ENCODE measurements around the gene CALU. TPM values are rescaled to one million over a fixed set of nuclear protein-coding genes. Genes with fewer than 3 reads are reported as not detected.

CALU gene
- total and polyA plus RNA-seq, 4 donors = 23.9 to 115 (median 99.0) TPM

- Histone ChIP-seq H3K9me3 (ENCODE audit: control insufficient read depth in 4 of 4, insufficient read depth in 3 of 4, low read length in 3 of 4) (no peaks in the 10 kb centered on the region), H3K27me3 (ENCODE audit: control insufficient read depth in 3 of 3, insufficient read depth in 3 of 3, low read length in 2 of 3) (peaks cover 0 to 3% (median 0%) of the 10 kb centered on the region in 3 donors), H3K4me1 (ENCODE audit: control insufficient read depth in 5 of 5, insufficient read depth in 5 of 5, low read length in 5 of 5) (no peaks in the 10 kb centered on the region), H3K4me3 (no peak overlapping the region), H3K9ac (ENCODE audit: insufficient read depth in 1 of 2, low read length in 2 of 2) (no peak overlapping the region), H3K27ac (ENCODE audit: low read depth in 1 of 2, low read length in 1 of 2) (no peak overlapping the region), H3K36me3 (ENCODE audit: control insufficient read depth in 4 of 4, insufficient read depth in 4 of 4, low read length in 4 of 4) (no peaks in the 10 kb centered on the region)
- DNase-seq (no peak), ATAC-seq (ENCODE audit: insufficient read depth, low FRiP score) (no peak)
- TF ChIP-seq CTCF (IDR thresholded peaks at IDR 0.05; ENCODE audit: control extremely low read depth, extremely low read depth) = no peak
- 79 to 87% methylated on average over 3 of the region's 3 CpGs for whole genome bisulfite sequencing, 2 donors
Measured at GRCh38 chr7:128708824-128709223, 30.3 kb upstream of the CALU start.

- Histone ChIP-seq H3K27me3 (ENCODE audit: control insufficient read depth in 3 of 3, insufficient read depth in 3 of 3, low read length in 2 of 3) (peaks cover 0 to 3% (median 0%) of the 10 kb centered on the region in 3 donors), H3K9ac (ENCODE audit: insufficient read depth in 1 of 2, low read length in 2 of 2) (no peak overlapping the region), H3K4me1 (ENCODE audit: control insufficient read depth in 5 of 5, insufficient read depth in 5 of 5, low read length in 5 of 5) (peaks cover 0 to 5% (median 0%) of the 10 kb centered on the region in 5 donors), H3K9me3 (ENCODE audit: control insufficient read depth in 4 of 4, insufficient read depth in 3 of 4, low read length in 3 of 4) (no peaks in the 10 kb centered on the region), H3K4me3 (no peak overlapping the region), H3K36me3 (ENCODE audit: control insufficient read depth in 4 of 4, insufficient read depth in 4 of 4, low read length in 4 of 4) (no peaks in the 10 kb centered on the region), H3K27ac (ENCODE audit: low read depth in 1 of 2, low read length in 1 of 2) (no peak overlapping the region)
- no peak for ATAC-seq (ENCODE audit: insufficient read depth, low FRiP score)
- DNase-seq = no peak
- no peak for TF ChIP-seq CTCF (IDR thresholded peaks at IDR 0.05; ENCODE audit: control extremely low read depth, extremely low read depth)
- WGBS, 2 donors = 24 to 57% methylated on average over 6 of the region's 6 CpGs
Measured at GRCh38 chr7:128710481-128710880, 28.7 kb upstream of the CALU start.

GRCh38 chr7:128713794-128714193 is 25.4 kb upstream of the CALU start:
- WGBS, 2 donors = 93 to 95% methylated on average over 2 of the region's 2 CpGs
- no peak overlapping the region for H3K27ac ChIP-seq (ENCODE audit: low read depth in 1 of 2, low read length in 1 of 2)
- H3K27me3 ChIP-seq (ENCODE audit: control insufficient read depth in 3 of 3, insufficient read depth in 3 of 3, low read length in 2 of 3) = no peaks in the 10 kb centered on the region
- peaks cover 0 to 5% (median 0%) of the 10 kb centered on the region in 5 donors for H3K4me1 ChIP-seq (ENCODE audit: control insufficient read depth in 5 of 5, insufficient read depth in 5 of 5, low read length in 5 of 5)
- no peak for TF ChIP-seq CTCF (IDR thresholded peaks at IDR 0.05; ENCODE audit: control extremely low read depth, extremely low read depth)
- H3K36me3 ChIP-seq (ENCODE audit: control insufficient read depth in 4 of 4, insufficient read depth in 4 of 4, low read length in 4 of 4) = no peaks in the 10 kb centered on the region
- no peak for ATAC-seq (ENCODE audit: insufficient read depth, low FRiP score)
- H3K9ac ChIP-seq (ENCODE audit: insufficient read depth in 1 of 2, low read length in 2 of 2) = no peak overlapping the region
- H3K9me3 ChIP-seq (ENCODE audit: control insufficient read depth in 4 of 4, insufficient read depth in 3 of 4, low read length in 3 of 4) = no peaks in the 10 kb centered on the region
- DNase-seq = no peak
- no peak overlapping the region for H3K4me3 ChIP-seq
